NT2/D1 (cell line): ENCODE measurements around the gene CNPPD1.

Experiments
- YY1 ChIP-seq: IDR thresholded peaks from 2 replicates; pipeline ENCODE4 v1.6.1; 2011; ENCODE audit not compliant: insufficient read length, insufficient read depth
- ZNF274 ChIP-seq: IDR thresholded peaks from 2 replicates; pipeline ENCODE4 v1.6.1; 2011; ENCODE audit warnings: mild to moderate bottlenecking, low read depth, low read length

- TF ChIP-seq YY1 (no peak), ZNF274 (no peak)
Observed at GRCh38 chr2:219155054-219155644, 21.6 kb downstream of the CNPPD1 start.
